HG02852 (cell line): ENCODE data around the gene YJU2.
"Not testable (repeated sequence)": the region's sequence is repeated elsewhere in the genome, so short reads cannot be mapped to it uniquely, and the experiment has no call there.

Source experiments
- ATAC-seq: cut with Tn5 transposase; IDR thresholded peaks from one replicate; pipeline ENCODE4 v1.9.1; 2021; ENCODE audit warnings: mild to moderate bottlenecking, moderate library complexity; ENCODE audit not compliant: unreplicated experiment

The YJU2 gene

DNA sequence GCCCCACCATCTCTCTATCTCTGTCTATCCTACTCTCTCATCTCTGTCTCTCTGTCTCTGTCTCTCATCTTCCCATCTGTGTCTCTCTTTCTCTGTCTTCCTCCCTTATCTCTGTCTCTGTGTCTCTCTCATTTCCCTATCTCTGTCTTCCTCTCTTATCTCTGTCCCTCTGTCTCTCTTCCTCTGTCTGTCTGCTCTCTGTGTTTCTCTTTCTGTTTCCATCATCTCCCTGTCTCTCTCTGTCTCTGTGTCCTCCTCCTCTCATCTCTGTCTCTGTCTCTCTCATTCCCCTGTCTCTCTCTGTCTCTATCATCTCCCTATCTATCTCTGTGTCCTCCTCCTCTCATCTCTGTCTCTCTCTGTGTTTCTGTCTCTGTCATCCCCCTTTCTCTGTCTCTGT, 19.1 kb upstream of the YJU2 start:
- no peak for ATAC-seq

DNA sequence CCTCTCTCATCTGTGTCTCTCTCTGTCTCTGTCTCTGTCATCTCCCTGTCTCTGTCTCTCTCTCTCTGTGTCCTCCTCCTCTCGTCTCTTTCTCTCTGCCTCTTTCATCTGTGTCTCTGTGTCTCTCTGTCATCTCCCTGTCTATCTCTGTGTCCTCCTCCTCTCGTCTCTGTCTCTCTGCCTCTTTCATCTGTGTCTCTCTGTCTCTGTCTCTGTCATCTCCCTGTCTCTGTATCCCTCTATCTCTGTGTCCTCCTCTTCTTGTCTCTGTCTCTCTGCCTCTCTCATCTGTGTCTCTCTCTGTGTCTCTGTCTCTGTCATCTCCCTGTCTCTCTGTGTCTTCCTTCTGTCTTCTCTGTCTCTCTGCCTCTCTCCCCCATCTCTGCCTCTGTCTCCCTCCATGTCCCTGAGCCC, 18.1 kb upstream of the YJU2 start:
- no peak for ATAC-seq

DNA sequence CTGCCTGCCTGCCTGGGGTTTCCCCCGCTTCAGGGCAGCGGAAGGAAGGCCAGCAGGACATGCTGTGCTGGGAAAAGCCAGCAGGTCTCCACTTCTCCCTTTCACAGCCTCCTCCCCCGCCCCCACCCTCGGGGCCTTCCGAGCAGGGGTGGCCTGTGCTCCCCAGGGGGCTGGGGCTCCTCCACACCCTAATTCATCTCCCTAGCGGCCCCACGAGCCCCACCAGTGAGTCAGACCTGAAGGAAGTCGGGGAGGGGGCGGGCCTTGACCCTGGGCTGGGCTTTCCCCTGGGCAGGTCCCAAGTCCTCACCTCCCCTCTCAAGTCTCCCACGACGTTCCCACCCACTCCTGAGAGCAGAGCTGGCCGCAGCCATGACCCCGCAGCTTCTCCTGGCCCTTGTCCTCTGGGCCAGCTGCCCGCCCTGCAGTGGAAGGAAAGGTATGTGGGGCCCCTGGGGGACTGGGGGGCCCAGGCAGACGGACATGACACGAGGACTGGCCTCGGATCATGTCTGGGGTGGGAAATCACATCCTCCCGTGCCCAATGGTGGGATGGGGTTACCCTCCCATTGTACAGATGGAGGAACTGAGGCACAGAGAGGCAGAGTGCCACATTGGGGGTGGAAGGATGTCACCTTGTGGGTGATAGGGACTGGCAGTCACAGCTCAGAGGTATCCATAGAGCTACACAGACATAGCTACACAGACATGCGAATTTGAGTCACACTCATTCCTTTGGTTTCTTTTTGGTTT, 17.5 kb upstream of the YJU2 start, which contains the start of gene EBI3:
EBI3 (plus strand) TSS at position 345 of the 753 bp plus-strand sequence; CDS start at position 373, 28 bp downstream.
- peak; percentile 67 for ATAC-seq

DNA sequence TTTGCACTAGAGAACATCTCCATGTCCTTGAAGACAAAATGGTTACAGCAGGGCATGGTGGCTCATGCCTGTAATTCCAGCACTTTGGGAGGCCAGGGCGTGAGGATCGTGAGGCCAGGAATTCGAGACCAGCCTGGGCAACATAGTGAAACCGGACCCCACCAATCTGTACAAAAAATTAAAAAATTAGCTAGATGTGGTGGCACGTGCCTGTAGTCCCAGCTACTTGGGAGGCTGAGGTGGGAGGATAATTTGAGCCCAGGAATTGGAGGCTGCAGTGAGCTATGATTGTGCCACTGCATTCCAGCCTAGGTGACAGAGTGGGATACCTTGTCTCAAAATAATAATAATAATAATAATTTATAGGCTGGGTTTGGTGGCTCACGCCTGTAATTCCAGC, 16.6 kb upstream of the YJU2 start:
- not testable (repeated sequence) for ATAC-seq

DNA sequence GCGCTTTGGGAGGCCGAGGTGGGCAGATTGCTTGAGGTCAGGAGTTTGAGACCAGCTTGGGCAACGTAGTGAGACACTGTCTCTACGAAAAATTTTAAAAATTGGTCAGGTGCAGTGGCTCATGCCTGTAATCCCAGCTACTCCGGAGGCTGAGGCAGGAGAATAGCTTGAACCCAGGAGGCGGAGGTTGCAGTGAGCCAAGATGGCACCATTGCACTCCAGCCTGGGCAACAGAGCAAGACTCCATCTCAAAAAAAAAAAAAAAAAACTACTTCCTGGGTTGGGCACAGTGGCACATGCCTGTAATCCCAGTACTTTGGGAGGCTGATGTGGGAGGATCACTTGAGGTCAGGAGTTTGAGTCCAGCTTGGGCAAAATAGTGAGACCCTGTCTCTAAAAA, 15.4 kb upstream of the YJU2 start:
- ATAC-seq, result not testable (repeated sequence)

DNA sequence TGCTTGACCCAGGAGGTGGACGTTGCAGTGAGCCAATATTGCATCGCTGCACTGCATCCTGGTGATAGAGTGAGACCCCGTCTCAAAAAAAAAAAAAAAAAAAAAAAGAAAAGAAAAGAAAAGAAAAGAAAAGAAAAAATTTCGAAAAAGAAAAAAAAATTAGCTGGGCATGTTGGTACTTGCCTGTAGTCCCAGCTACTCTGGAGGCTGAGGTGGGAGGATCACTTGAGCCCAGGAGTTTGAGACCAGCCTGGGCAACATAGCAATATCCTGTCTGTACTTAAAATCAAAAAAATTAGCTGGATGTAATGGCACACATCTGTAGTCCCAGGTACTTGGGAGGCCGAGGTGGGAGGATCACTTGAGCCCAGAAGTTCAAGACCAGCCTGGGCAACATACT, 14.7 kb upstream of the YJU2 start:
- not testable (repeated sequence) for ATAC-seq

DNA sequence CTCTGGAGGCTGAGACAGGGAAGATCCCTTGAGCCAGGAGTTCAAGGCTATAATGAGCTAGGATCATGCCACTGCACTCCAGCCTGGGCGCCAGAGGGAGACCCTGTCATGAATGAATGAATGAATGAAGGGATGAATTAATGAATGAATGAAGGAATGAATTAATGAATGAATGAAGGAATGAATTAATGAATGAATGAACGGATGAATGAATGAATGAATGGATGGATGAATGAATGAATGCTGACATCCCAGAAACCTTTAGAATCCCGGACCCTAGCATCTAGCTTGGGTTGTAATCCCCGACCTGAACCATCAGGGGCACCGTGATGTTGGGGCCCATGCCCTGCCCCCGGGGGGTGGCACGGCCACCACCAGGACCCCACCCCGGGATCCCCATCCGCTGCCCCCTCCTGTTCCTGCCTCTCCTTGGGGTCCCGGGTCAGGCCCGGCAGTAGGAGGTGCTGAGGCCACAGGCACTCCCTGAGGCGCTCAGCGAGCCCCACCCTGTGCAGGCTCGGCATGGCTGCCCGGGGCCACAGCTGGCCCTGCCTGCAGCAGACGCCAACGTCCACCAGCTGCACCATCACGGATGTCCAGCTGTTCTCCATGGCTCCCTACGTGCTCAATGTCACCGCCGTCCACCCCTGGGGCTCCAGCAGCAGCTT, 14.1 kb upstream of the YJU2 start:
- ATAC-seq, result no peak

DNA sequence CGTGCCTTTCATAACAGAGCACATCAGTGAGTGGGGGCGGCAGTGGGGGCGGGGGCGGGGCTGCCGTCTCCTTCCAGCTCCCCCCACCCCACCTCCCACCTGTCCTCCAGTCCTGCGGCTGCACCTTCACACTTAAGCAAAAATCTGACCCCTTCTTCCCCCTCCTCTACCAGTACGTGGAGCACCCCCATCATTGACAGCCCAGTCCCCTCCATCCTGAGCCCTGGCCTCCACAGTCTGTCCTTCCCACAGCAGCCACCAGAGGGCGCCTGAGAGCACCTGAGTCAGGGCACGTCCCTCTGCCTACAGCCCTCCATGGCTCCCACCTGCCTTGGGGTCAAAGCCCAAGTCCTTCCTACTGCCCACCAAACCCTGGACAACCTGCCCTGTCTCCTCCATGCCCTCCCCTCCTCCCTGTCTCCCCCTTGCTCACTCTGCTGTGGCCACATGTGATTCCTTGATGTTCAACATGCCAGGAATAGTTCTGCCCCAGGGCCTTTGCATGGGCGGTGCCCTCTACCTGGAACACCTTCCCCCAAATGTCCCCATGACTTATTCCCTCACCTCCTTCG, 13.5 kb upstream of the YJU2 start:
- no peak for ATAC-seq

DNA sequence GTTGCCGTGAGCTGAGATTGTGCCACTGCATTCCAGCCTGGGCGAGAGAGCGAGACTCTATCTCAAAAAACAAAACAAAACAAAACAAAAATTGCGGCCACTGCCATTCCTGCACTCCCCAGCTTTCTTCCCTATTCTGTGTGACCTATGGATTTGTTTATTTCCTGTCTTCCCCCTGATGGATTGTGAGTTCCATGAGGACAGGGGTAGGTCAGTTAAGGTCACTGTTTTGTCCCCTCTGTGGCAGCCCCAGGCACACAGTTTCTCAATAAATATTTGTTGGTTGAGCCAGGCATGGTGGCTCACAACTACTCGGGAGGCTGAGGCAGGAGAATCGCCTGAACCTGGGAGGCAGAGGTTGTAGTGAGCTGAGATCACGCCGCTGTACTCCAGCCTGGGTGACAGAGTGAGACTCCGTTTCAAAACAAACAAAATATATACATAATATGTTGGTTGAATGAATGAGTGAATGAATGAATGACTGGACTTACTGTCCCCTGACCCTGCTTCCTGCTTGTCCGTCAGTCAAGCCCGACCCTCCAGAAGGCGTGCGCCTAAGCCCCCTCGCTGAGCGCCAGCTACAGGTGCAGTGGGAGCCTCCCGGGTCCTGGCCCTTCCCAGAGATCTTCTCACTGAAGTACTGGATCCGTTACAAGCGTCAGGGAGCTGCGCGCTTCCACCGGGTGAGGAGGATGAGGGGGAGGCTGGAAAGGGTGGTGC, 12.6 kb upstream of the YJU2 start:
- no peak for ATAC-seq

DNA sequence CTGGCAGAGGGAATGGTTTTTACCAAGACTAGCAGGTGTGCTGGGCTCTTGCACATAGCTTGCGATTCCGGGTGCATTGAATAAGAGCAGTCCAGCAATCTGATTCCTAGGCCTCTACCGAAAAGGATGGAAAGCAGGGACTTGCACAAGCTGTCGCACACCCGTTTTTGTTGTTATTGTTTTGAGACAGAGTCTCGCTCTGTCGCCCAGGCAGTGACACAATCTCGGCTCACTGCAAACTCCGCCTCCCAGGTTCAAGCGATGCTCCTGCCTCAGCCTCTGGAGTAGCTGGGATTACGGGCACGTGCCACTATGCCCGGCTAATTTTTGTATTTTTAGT, 12.0 kb upstream of the YJU2 start:
- ATAC-seq, result no peak

DNA sequence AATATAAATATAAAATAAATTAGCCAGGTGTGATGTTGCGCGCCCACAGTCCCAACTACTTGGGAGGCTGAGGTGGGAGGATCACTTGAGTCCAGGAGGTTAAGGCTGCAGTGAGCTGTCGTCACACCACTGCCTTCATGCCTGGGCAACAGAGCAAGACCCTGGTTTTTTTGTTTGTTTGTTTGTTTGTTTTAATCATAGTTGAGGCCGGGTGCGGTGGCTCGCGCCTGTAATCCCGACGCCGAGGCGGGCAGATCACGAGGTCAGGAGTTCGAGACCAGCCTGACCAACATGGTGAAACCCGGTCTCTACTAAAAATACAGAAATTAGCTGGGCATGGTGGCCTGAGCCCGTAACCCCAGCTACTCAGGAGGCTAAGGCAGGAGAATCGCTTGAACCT, 9.4 kb upstream of the YJU2 start:
- ATAC-seq, result not testable (repeated sequence)

DNA sequence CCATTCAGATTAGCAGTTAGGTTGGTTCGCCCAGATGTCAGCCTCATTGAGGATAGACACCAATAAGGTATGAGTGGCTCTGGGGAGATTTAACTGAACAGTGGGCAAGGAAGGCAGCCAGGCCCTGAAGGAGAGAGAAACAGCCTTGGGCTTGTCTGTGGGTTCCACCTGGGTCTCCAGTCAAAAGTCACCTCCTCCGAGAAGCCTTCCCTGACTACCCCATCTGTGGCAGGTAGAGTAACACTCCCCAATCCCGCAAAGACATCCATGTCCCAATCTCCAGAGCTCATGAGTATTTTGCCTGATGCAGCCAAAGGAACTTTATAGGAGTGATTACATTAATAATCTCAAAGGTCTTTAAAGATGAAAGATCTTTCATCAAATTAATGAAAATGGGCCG, 8.0 kb upstream of the YJU2 start:
- ATAC-seq, result no peak

DNA sequence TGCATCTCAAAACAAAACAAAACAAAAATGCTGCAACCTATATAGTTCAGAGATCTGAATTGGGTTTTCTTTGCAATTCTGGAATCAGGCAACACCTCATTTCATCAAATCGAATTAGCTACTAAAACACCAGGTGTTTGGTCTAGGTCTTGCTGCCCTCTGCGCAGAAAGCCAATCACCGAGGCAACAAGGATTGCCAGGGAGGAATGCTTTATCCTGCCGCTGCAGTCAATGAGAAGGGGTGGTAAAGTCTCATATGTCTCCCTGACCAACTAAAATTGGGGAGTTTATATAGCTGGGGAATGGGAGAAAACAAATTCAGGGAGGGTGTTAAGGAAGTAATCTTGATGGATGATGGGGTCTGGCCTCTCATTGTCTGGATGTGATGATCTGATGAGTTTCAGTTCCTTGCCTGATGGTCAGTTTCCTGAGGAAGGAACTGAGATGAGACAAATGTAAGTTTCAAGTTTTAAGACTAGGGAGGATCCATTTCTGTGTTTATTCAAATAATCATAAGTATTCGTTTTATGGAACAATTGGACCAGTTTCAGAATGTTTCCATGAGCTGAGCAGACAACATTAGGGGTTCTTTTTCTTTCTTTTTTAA, 5.0 kb upstream of the YJU2 start:
- no peak for ATAC-seq

DNA sequence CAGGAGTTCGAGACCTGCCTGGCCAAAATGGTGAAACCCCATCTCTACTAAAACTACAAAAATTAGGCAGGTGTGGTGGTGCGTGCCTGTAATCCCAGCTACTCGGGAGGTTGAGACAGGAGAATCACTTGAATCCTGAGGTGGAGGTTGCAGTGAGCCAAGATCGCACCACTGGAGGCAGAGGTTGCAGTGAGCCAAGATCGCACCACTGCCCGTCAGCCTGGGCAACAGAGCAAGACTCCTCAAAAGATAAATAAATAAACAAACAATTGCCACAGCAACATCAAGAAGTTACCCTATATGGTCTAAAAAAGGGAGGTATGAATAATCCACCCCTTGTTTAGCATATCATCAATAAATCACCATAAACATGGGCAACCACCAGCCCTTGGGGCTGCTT, 942 bp upstream of the YJU2 start:
- ATAC-seq, result not testable (repeated sequence)

DNA sequence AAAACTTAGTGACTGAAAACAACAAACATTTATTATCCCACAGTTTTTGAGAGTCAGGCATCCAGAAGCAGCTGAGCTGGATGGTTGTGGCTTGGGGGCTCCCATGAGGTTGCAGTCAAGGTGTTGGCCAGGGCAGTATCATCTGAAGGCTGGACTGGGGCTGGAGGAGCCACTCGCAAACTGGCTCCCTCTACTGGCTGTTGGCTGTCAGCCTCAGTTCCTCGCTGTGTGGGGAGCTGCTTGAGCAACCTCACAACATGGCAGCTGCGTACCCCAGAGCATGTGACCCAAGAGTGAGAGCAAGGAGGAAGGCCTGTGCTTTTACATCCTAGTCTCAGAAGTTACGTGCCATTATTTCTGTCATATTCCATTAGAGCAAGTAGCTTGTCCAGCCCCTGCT, 9.7 kb downstream of the YJU2 start:
- ATAC-seq, result no peak

DNA sequence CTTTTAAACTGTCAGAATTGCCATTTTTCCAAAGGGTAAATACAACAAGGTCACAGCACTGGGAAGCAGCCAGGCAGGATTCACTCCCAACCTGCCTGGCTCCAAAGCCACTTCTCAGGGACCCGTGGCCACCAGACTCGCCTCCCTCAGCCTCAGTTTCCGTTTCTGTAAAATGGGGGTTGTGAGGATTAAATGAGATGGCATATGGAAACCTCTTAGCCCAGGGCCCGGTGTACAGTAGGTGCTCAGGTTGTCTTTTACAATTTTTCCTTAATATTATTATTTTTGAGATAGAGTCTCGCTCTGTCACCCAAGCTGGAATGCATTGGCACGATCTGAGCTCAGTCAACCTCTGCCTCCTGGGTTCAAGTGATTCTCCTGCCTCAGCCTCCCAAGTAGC, 10.1 kb downstream of the YJU2 start:
- ATAC-seq, result no peak

DNA sequence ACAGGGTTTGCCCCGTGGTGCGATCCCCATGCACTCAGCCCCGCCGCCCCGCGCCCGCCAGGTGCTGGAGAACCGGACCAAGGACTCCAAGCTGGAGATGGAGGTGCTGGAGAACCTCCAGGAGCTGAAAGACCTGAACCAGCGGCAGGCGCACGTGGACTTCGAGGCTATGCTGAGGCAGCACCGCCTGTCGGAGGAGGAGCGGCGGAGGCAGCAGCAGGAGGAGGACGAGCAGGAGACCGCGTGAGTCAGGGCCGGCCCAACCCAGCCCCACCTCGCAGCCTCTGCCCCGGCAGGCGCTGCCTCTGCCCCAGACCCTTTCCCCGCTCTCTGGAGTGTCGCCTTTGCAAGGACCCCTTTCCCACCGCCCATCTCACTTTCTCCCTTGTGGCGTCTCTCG, 11.3 kb downstream of the YJU2 start:
- ATAC-seq, result no peak

DNA sequence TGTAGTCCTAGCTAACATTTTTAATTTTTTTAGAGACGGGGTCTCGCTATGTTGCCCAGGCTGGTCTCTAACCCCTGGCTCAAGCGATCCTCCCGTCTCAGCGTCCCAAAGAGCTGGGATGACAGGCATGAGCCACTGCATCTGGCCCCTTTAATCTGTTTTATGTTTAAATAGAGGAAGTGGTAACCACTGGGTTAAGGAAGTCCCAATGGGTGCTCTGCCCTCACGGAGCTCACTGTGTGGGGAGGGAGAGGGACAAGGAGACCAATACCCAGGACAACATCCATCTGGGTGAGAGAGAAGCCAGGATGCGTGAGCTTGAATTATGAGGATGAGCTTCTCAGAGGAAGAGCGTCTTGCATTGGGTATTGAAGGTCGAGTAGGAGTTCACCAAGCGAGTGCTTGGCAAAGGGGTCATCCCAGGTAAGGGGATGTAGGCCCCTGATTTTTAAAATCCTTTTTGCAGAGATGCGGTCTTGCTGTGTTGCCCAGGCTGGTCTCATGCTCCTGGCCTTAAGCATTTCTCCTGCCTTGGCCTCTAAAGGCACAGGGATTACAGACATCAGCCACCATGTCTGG, 13.8 kb downstream of the YJU2 start:
- ATAC-seq, result no peak

DNA sequence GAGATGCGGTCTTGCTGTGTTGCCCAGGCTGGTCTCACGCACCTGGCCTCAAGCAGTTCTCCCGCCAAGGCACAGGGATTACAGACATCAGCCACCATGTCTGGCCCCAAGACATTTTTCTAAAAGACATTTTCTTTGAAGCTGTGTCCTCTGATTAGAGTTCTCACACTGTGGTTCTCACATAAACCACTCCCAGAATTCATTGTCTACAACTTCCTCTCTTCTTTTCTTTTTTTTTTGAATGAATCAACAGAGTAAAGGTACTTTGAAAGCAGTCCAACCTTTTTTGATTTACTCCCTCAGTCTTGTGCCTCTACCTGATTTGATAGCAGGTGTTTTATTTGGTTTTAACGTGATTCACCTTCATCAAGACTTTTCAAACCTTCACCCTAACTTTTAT, 17.9 kb downstream of the YJU2 start:
- ATAC-seq, result no peak

DNA sequence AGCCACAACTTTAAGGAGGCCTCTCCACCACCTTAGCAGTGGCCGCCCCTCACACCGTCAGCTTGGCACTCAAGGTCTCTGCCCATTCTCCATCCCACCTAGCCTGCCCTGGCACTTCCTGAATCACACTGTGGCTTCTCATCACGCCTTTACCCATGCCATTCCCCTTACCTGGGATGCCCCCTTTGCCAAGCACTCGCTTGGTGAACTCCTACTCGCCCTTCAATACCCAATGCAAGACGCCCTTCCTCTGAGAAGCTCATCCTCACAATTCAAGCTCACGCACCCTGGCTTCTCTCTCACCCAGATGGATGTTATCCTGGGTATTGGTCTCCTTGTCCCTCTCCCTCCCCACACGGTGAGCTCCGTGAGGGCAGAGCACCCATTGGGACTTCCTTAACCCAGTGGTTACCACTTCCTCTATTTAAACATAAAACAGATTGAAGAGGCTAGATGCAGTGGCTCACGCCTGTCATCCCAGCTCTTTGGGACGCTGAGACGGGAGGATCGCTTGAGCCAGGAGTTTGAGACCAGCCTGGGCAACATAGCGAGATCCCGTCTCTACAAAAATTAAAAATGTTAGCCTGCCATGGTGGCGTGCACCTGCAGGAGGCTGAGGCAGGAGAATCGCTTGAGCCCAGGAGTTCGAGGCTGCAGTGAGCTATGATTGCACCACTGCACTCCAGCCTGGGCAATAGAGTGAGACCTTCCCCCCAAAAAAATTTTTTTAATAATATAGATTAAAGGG, 19.5 kb downstream of the YJU2 start:
- no peak for ATAC-seq
